ENCODE data around the gene PTGER4.
"Not testable (repeated sequence)": the region's sequence is repeated elsewhere in the genome, so short reads cannot be mapped to it uniquely, and the experiment has no call there.

The PTGER4 gene

GRCh38 chr5:40653221-40654022 lies 26.3 kb upstream of the PTGER4 start:
- Histone ChIP-seq H3K9me3 (replicated peaks; ENCODE audit: low read length) (no peaks in the 10 kb centered on the region), H3K4me2 (ENCODE audit: low read length) (peak overlapping the region; percentile 68), H3K4me3 (ENCODE audit: low read length) (no peak overlapping the region), H3K36me3 (ENCODE audit: insufficient read depth, low read length) (no peaks in the 10 kb centered on the region), H3K9ac (ENCODE audit: low read depth, low read length) (no peak overlapping the region), H3K4me1 (ENCODE audit: control insufficient read depth, insufficient read depth, low read length) (peaks cover 19% of the 10 kb centered on the region), H3K27me3 (ENCODE audit: control insufficient read depth, insufficient read depth, low read length) (no peaks in the 10 kb centered on the region)

- Histone ChIP-seq H3K4me3 (ENCODE audit: low read length) (peak overlapping the region; percentile 36), H3K4me2 (ENCODE audit: low read length) (peak overlapping the region; percentile 68), H3K36me3 (ENCODE audit: insufficient read depth, low read length) (no peaks in the 10 kb centered on the region), H3K27me3 (ENCODE audit: control insufficient read depth, insufficient read depth, low read length) (no peaks in the 10 kb centered on the region), H3K4me1 (ENCODE audit: control insufficient read depth, insufficient read depth, low read length) (peaks cover 19% of the 10 kb centered on the region), H3K9ac (ENCODE audit: low read depth, low read length) (peak overlapping the region; percentile 29), H3K9me3 (replicated peaks; ENCODE audit: low read length) (no peaks in the 10 kb centered on the region)
These were observed 25.2 kb upstream of the PTGER4 start for GRCh38 chr5:40654377-40654991.

GRCh38 chr5:40655138-40655537 lies 24.6 kb upstream of the PTGER4 start:
- no peaks in the 10 kb centered on the region for H3K9me3 ChIP-seq (replicated peaks; ENCODE audit: low read length)
- H3K4me3 ChIP-seq (ENCODE audit: low read length), result no peak overlapping the region
- no peak overlapping the region for H3K4me2 ChIP-seq (ENCODE audit: low read length)
- H3K27me3 ChIP-seq (ENCODE audit: control insufficient read depth, insufficient read depth, low read length), result no peaks in the 10 kb centered on the region
- H3K36me3 ChIP-seq (ENCODE audit: insufficient read depth, low read length), result no peaks in the 10 kb centered on the region
- peaks cover 19% of the 10 kb centered on the region for H3K4me1 ChIP-seq (ENCODE audit: control insufficient read depth, insufficient read depth, low read length)
- no peak overlapping the region for H3K9ac ChIP-seq (ENCODE audit: low read depth, low read length)

GRCh38 chr5:40656091-40656490 lies 23.6 kb upstream of the PTGER4 start:
- not testable (repeated sequence) for H3K9ac ChIP-seq (ENCODE audit: low read depth, low read length); H3K27me3 ChIP-seq (ENCODE audit: control insufficient read depth, insufficient read depth, low read length); H3K9me3 ChIP-seq (replicated peaks; ENCODE audit: low read length); H3K36me3 ChIP-seq (ENCODE audit: insufficient read depth, low read length); H3K4me3 ChIP-seq (ENCODE audit: low read length)
- Histone ChIP-seq H3K4me2 (ENCODE audit: low read length) (peak overlapping the region; percentile 16), H3K4me1 (ENCODE audit: control insufficient read depth, insufficient read depth, low read length) (peaks cover 19% of the 10 kb centered on the region)

- peaks cover 19% of the 10 kb centered on the region for H3K4me1 ChIP-seq (ENCODE audit: control insufficient read depth, insufficient read depth, low read length)
- H3K36me3 ChIP-seq (ENCODE audit: insufficient read depth, low read length), result no peaks in the 10 kb centered on the region
- no peaks in the 10 kb centered on the region for H3K9me3 ChIP-seq (replicated peaks; ENCODE audit: low read length)
- H3K4me2 ChIP-seq (ENCODE audit: low read length), result no peak overlapping the region
- no peak overlapping the region for H3K9ac ChIP-seq (ENCODE audit: low read depth, low read length)
- no peaks in the 10 kb centered on the region for H3K27me3 ChIP-seq (ENCODE audit: control insufficient read depth, insufficient read depth, low read length)
- H3K4me3 ChIP-seq (ENCODE audit: low read length), result no peak overlapping the region
These were observed 22.9 kb upstream of the PTGER4 start for GRCh38 chr5:40656766-40657165.

GRCh38 chr5:40660751-40661150 lies 19.0 kb upstream of the PTGER4 start:
- peaks cover 6% of the 10 kb centered on the region for H3K4me1 ChIP-seq (ENCODE audit: control insufficient read depth, insufficient read depth, low read length)

GRCh38 chr5:40665635-40666298 lies 13.9 kb upstream of the PTGER4 start:
- Histone ChIP-seq H3K27me3 (ENCODE audit: control insufficient read depth, insufficient read depth, low read length) (no peaks in the 10 kb centered on the region), H3K4me3 (ENCODE audit: low read length) (no peak overlapping the region), H3K9ac (ENCODE audit: low read depth, low read length) (no peak overlapping the region), H3K4me1 (ENCODE audit: control insufficient read depth, insufficient read depth, low read length) (peaks cover 6% of the 10 kb centered on the region), H3K9me3 (replicated peaks; ENCODE audit: low read length) (no peaks in the 10 kb centered on the region), H3K36me3 (ENCODE audit: insufficient read depth, low read length) (no peaks in the 10 kb centered on the region), H3K4me2 (ENCODE audit: low read length) (no peak overlapping the region)

More at GRCh38 chr5:40660751-40661150, 19.0 kb upstream of the PTGER4 start:
- H3K27me3 ChIP-seq (ENCODE audit: control insufficient read depth, insufficient read depth, low read length), result no peaks in the 10 kb centered on the region
- H3K9me3 ChIP-seq (replicated peaks; ENCODE audit: low read length), result no peaks in the 10 kb centered on the region
- no peak overlapping the region for H3K4me2 ChIP-seq (ENCODE audit: low read length)
- no peak overlapping the region for H3K4me3 ChIP-seq (ENCODE audit: low read length)
- H3K36me3 ChIP-seq (ENCODE audit: insufficient read depth, low read length), result no peaks in the 10 kb centered on the region
- no peak overlapping the region for H3K9ac ChIP-seq (ENCODE audit: low read depth, low read length)

- Histone ChIP-seq H3K27me3 (ENCODE audit: control insufficient read depth, insufficient read depth, low read length) (no peaks in the 10 kb centered on the region), H3K36me3 (ENCODE audit: insufficient read depth, low read length) (no peaks in the 10 kb centered on the region), H3K4me3 (ENCODE audit: low read length) (no peak overlapping the region), H3K9me3 (replicated peaks; ENCODE audit: low read length) (no peaks in the 10 kb centered on the region), H3K4me1 (ENCODE audit: control insufficient read depth, insufficient read depth, low read length) (peaks cover 6% of the 10 kb centered on the region), H3K4me2 (ENCODE audit: low read length) (no peak overlapping the region), H3K9ac (ENCODE audit: low read depth, low read length) (no peak overlapping the region)
These were observed 13.1 kb upstream of the PTGER4 start for GRCh38 chr5:40666657-40667056.

- Histone ChIP-seq H3K9ac (ENCODE audit: low read depth, low read length) (no peak overlapping the region), H3K27me3 (ENCODE audit: control insufficient read depth, insufficient read depth, low read length) (no peaks in the 10 kb centered on the region), H3K4me1 (ENCODE audit: control insufficient read depth, insufficient read depth, low read length) (peaks cover 6% of the 10 kb centered on the region), H3K9me3 (replicated peaks; ENCODE audit: low read length) (no peaks in the 10 kb centered on the region), H3K36me3 (ENCODE audit: insufficient read depth, low read length) (no peaks in the 10 kb centered on the region), H3K4me2 (ENCODE audit: low read length) (no peak overlapping the region), H3K4me3 (ENCODE audit: low read length) (no peak overlapping the region)
These were observed 12.5 kb upstream of the PTGER4 start for GRCh38 chr5:40667161-40667663.

GRCh38 chr5:40669606-40670390 lies 9.9 kb upstream of the PTGER4 start:
- Histone ChIP-seq H3K36me3 (ENCODE audit: insufficient read depth, low read length) (no peaks in the 10 kb centered on the region), H3K4me2 (ENCODE audit: low read length) (no peak overlapping the region), H3K9me3 (replicated peaks; ENCODE audit: low read length) (no peaks in the 10 kb centered on the region), H3K27me3 (ENCODE audit: control insufficient read depth, insufficient read depth, low read length) (no peaks in the 10 kb centered on the region), H3K9ac (ENCODE audit: low read depth, low read length) (no peak overlapping the region), H3K4me1 (ENCODE audit: control insufficient read depth, insufficient read depth, low read length) (peaks cover 9% of the 10 kb centered on the region), H3K4me3 (ENCODE audit: low read length) (no peak overlapping the region)

- Histone ChIP-seq H3K4me1 (ENCODE audit: control insufficient read depth, insufficient read depth, low read length) (peaks cover 22% of the 10 kb centered on the region), H3K4me3 (ENCODE audit: low read length) (no peak overlapping the region), H3K27me3 (ENCODE audit: control insufficient read depth, insufficient read depth, low read length) (no peaks in the 10 kb centered on the region), H3K9me3 (replicated peaks; ENCODE audit: low read length) (no peaks in the 10 kb centered on the region), H3K9ac (ENCODE audit: low read depth, low read length) (no peak overlapping the region), H3K36me3 (ENCODE audit: insufficient read depth, low read length) (no peaks in the 10 kb centered on the region), H3K4me2 (ENCODE audit: low read length) (no peak overlapping the region)
These were observed 7.3 kb upstream of the PTGER4 start for GRCh38 chr5:40672425-40672824.

All from skeletal muscle satellite cell (primary cell).